T-helper 9 cell (primary cell): ENCODE measurements around the gene RGSL1.

Experiments
- DNase-seq: peaks from one replicate; pipeline ENCODE4 v3.0.0-alpha.2; 2020
- total RNA-seq, 2 donors: gene quantifications; one replicate each; lab custom pipeline; 2026; lab: John Stamatoyannopoulos, UW

The RGSL1 gene
- total RNA-seq: 0 reads per million in 2 donors

GRCh38 chr1:182450087-182450486 is at the start of gene RGSL1:
Gene RGSL1 (plus strand): TSS chr1:182450146. CDS start chr1:182450166, 20 bp downstream.
- DNase-seq: no peak

- DNase-seq: no peak
Measured at GRCh38 chr1:182400567-182400966, 49.4 kb upstream of the RGSL1 start, which contains the start of gene TEDDM1. Gene TEDDM1 (minus strand): TSS chr1:182400667. CDS start chr1:182400485, 182 bp downstream.

GRCh38 chr1:182404781-182405180 is 45.2 kb upstream of the RGSL1 start:
- DNase-seq: no peak

- DNase-seq: no peak
Measured at GRCh38 chr1:182405578-182405977, 44.4 kb upstream of the RGSL1 start.

- no peak for DNase-seq
Measured at GRCh38 chr1:182406012-182406411, 43.9 kb upstream of the RGSL1 start.

- no peak for DNase-seq
Measured at GRCh38 chr1:182407724-182408123, 42.2 kb upstream of the RGSL1 start.

- no peak for DNase-seq
Measured at GRCh38 chr1:182408435-182409075, 41.4 kb upstream of the RGSL1 start.

- DNase-seq: no peak
Measured at GRCh38 chr1:182410138-182410537, 39.8 kb upstream of the RGSL1 start.

GRCh38 chr1:182410620-182411273 is 39.2 kb upstream of the RGSL1 start:
- DNase-seq: no peak

GRCh38 chr1:182413486-182413885 is 36.5 kb upstream of the RGSL1 start:
- no peak for DNase-seq

- DNase-seq: no peak
Measured at GRCh38 chr1:182413969-182414368, 36.0 kb upstream of the RGSL1 start.

- DNase-seq: no peak
Measured at GRCh38 chr1:182415789-182416188, 34.2 kb upstream of the RGSL1 start.

GRCh38 chr1:182426442-182427430 is 23.2 kb upstream of the RGSL1 start:
- DNase-seq: no peak

- DNase-seq: no peak
Measured at GRCh38 chr1:182428043-182428442, 21.9 kb upstream of the RGSL1 start.

GRCh38 chr1:182430263-182431068 is 19.5 kb upstream of the RGSL1 start:
- DNase-seq: peak; percentile 8

- no peak for DNase-seq
Measured at GRCh38 chr1:182431278-182431677, 18.7 kb upstream of the RGSL1 start.

- no peak for DNase-seq
Measured at GRCh38 chr1:182433580-182433979, 16.4 kb upstream of the RGSL1 start.

- DNase-seq: no peak
Measured at GRCh38 chr1:182438326-182438725, 11.6 kb upstream of the RGSL1 start.

- DNase-seq: no peak
Measured at GRCh38 chr1:182441719-182442118, 8.2 kb upstream of the RGSL1 start.

- no peak for DNase-seq
Measured at GRCh38 chr1:182442333-182442732, 7.6 kb upstream of the RGSL1 start.

- DNase-seq: no peak
Measured at GRCh38 chr1:182444497-182444896, 5.4 kb upstream of the RGSL1 start.

- no peak for DNase-seq
Measured at GRCh38 chr1:182446033-182446669, 3.8 kb upstream of the RGSL1 start.
